HG02588 (cell line): ENCODE measurements around the gene KRT74.
"Not testable (repeated sequence)": the region's sequence is repeated elsewhere in the genome, so short reads cannot be mapped to it uniquely, and the experiment has no call there.

Source experiments
- ATAC-seq: cut with Tn5 transposase; IDR thresholded peaks from one replicate; pipeline ENCODE4 v1.9.1; 2021; ENCODE audit warnings: mild to moderate bottlenecking, moderate library complexity; ENCODE audit not compliant: unreplicated experiment

The KRT74 gene

GRCh38 chr12:52603314-52603713, 29.7 kb upstream of the KRT74 start:
- no peak for ATAC-seq

- ATAC-seq = no peak
Measured at GRCh38 chr12:52602552-52602951, 28.9 kb upstream of the KRT74 start.

DNA sequence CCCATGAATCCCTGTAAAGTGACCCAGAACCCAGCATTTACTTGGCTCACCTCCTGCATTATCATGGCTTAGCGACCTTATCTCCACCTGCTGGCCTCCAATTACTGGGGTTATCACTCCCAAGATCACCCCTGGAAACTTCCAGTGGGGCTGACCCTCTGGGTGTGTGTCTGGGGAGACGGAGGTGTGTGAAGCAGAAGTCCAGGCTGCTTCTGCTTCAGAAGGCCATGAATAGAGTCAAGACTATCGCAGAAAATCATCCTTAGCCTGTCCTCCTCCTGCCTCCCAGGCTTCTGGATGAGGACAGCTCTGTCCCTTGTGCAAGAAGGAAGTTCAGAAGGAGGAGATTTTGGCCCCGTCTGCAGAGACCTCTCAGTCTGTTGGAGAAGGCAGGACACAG, 28.0 kb upstream of the KRT74 start:
- no peak for ATAC-seq

DNA sequence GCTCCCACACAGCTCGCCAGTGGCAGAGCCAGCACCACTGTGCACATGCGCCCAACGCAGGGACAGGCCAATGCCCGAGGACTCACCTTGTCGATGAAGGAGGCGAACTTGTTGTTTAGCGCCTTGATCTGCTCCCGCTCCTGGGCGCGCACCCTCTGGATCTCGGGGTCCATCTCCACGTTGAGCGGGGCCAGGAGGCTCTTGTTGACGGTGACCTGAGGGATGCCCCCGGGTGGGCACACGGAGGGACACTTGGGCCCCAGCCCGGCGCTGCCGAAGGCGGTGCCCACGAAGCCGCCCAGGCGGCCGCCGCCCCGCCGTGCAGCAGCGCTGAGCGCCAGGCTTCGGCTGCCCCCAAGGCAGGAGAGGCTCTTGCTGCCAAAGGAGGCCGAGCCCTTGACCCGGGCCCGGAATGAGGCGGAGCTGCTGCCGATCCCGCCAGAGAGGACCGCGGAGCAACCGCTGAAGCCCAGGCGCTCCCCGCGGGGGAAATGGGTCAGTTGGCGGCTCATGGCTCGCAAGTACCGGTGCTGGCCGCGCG, 27.4 kb upstream of the KRT74 start, which contains the start of gene KRT72:
TSS of gene KRT72 (minus strand) at position 523 of the 541 bp plus-strand sequence. CDS start at position 512, 11 bp downstream.
- no peak for ATAC-seq

- ATAC-seq = no peak
Measured at GRCh38 chr12:52600475-52600874, 26.8 kb upstream of the KRT74 start.

GRCh38 chr12:52600071-52600470, 26.4 kb upstream of the KRT74 start:
- no peak for ATAC-seq

- ATAC-seq = no peak
Measured at GRCh38 chr12:52598966-52599365, 25.3 kb upstream of the KRT74 start.

- ATAC-seq = not testable (repeated sequence)
Measured at GRCh38 chr12:52594237-52594636, 20.6 kb upstream of the KRT74 start.

GRCh38 chr12:52591521-52591920, 17.9 kb upstream of the KRT74 start:
- ATAC-seq = no peak

DNA sequence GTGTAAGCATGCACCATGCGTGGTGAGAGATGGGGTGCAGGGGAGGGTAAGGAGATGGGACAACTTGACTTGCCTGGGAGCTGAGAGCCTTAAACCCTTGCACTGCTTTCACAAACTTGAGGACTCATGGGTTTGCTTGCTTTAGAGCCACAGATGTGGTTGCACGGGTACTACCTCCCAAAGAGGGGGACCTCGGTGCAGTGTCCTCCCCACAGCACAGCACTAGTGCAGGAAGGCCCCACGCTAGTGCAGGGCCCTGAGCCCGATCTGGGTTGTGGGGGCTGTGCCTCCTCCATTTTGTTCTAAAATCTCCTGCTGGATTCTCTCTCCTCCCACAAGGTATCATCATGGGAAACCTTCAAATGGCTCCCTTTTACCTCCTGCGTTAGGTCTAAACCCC, 16.4 kb upstream of the KRT74 start:
- ATAC-seq = no peak

- ATAC-seq = no peak
Measured at GRCh38 chr12:52587563-52587962, 13.9 kb upstream of the KRT74 start.

GRCh38 chr12:52585946-52586345, 12.3 kb upstream of the KRT74 start:
- ATAC-seq = no peak

- ATAC-seq = no peak
Measured at GRCh38 chr12:52585066-52585465, 11.4 kb upstream of the KRT74 start.

GRCh38 chr12:52584156-52584682, 10.6 kb upstream of the KRT74 start:
- no peak for ATAC-seq

- no peak for ATAC-seq
Measured at GRCh38 chr12:52582971-52583456, 9.4 kb upstream of the KRT74 start.

DNA sequence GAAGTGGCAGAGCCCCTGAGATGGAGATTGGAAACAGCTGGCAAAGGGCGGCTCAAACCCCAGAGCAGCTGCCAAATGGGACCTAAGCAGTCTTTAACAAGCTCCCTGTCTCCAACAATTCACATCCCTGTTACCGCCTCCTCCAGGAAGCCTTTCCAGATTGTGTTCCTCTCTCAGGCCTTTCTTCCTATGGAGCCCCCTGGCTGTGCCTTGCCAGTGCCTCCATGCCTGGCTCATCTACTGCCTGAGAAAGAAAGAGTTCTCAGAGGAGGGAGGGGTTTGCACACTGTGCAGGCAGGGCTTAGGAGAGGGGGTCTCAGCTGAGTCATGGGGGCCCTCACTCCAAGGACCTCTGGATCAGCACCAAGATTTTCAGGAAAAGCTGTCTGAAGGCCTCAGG, 8.8 kb upstream of the KRT74 start:
- ATAC-seq = no peak

DNA sequence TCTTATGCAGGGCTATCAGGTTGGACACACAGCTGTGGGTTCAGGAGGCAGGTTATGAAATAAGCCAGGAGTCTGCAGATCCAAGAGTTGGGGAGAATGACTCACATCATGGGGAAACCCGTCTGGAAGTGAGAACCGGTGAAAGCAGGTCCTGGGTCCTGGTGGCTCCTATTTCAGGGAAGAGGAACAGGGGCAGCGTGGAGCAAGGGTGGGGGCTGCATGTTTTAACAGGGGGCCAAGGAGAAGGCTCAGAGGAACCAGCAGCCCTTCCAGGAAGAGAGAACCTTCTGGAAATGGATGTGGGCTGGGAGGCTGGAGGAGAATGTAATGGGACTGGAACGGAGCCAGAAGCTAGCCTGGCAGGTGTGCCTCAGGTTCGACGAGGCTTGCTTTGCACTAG, 7.8 kb upstream of the KRT74 start:
- ATAC-seq = no peak

DNA sequence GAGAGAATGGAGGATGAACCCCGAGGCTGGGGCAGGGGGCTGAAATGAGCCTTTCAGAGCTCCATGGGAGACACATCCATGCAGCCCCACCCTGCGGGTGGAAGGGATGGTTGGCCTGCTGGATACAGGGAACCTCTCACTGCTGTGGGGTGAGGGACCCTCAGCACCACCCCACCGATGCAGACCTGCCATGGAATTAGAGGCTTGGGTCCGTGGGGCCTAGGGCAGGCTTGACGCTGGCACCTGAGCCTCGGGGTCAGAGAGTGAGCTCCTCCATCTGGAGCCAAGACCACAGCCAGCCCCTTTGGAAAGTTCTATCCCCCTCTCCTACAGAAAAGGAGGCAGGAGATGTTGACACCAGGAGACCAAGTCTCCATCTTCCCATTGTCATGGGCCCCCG, 7.4 kb upstream of the KRT74 start:
- ATAC-seq = no peak

- no peak for ATAC-seq
Measured at GRCh38 chr12:52580496-52580895, 6.9 kb upstream of the KRT74 start.

DNA sequence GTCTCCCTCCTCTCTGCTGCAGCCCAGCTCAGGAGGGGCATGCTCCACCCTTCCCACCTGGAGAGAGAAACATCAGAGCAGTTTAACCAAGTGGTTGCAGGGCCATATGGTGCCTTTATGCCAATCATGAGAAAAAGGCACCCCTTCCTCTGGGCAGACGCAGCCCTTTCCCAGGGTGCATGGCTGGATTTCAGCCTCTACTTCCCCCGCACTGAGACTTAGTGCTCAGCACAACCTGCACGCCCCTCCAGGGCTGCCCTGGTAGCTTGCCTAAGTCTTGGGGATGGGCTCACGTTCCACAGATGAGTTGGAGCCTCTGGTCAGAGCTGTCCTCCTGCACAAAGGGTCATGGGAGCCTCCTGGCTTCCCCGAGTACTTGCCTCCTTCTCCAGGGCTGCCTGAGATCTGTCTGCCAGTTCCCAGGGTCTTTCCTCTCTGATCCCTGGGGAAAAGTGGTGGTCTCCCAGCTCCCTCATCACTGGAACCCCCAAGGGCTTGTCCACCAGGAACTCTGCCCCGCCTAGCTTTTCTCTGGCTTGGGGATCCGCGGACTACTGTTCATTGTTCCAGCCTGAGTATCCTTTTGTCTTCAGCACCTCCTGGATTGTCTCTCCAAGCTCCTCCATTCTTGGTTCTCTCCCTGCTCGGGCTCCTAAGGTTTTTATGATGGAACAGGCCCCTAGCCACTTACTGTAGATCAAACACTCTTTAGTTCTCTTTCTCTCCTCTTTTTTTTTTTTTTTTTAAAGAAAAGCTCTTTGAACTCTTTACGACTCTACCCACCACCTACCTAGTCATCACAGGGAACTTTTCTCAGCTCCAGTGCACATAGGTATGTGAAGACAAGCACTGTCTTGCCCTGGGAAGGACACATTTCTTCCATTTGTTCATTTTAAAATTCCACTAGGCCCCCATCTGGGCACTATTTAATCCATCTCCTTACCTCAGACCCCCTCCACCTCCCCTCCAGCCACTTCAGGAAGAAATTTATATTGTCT, 6.1 kb upstream of the KRT74 start:
- ATAC-seq = no peak

DNA sequence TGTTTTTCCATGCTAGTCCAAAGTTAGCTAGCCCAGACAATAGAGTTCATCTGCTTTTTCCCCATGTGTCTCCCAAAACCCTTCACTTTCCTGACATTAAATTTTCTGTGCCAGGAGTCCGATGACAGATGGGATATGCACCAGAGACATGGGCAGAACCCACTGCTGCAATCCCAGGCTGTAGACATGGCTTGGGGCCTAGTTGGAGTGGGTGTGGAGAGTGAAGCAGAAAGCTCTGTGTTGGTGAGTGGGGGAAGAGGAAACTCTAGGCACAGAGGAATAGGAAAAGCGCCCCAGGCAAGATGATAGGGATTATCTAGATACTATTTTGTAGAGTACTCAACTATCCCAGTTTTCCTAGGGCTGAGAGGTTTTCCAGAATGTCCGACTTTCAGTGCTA, 4.8 kb upstream of the KRT74 start:
- ATAC-seq = no peak

- ATAC-seq = no peak
Measured at GRCh38 chr12:52577316-52577715, 3.7 kb upstream of the KRT74 start.
